Panc1 (cell line): ENCODE results near the gene DNAI2. TPM values are rescaled to one million over a fixed set of nuclear protein-coding genes. Genes with fewer than 3 reads are reported as not detected.

Source experiments
- ATAC-seq: fragments of 200-7000 bp; cut with Tn5 transposase; 2 replicates; pipeline ENCODE4 v1.9.1; 2020; ENCODE audit warnings: mild to moderate bottlenecking, moderate library complexity
- BruUV-seq: library from RNA; stranded (reverse); fragments of 400-500 nt; replicated peaks from 2 replicates; lab custom pipeline; 2021; lab: Mats Ljungman, UMichigan
- CTCF ChIA-PET: fragments of 300-600 bp; sonication (Branson Sonifier 250); formaldehyde crosslinking; loops from one replicate; lab custom pipeline; 2022; ENCODE audit warnings: antibody characterized with exemption; lab: Charles Lee
- POLR2A ChIA-PET: fragments of 300-600 bp; sonication (Branson Sonifier 250); formaldehyde crosslinking; loops from one replicate; lab custom pipeline; 2022; ENCODE audit warnings: antibody characterized with exemption; lab: Charles Lee
- DNase-seq: peaks from one replicate; pipeline ENCODE4 v3.0.0-alpha.2; 2010; ENCODE audit warnings: low read depth, low spot score
- H3K27ac ChIP-seq: 2 replicates; pipeline ENCODE4 v1.5.1; 2011; ENCODE audit warnings: mild to moderate bottlenecking, low read length, inconsistent platforms
- H3K27me3 ChIP-seq: fragments of 200-500 bp; sonication (Bioruptor generic); 2 replicates; pipeline ENCODE4 v1.6.0; 2014; ENCODE audit warnings: low read length, inconsistent platforms; ENCODE audit not compliant: control insufficient read depth, insufficient read depth
- H3K36me3 ChIP-seq: fragments of 200-500 bp; sonication (Bioruptor generic); 2 replicates; pipeline ENCODE4 v1.5.1; 2014; ENCODE audit warnings: inconsistent platforms, mild to moderate bottlenecking, low read length, moderate library complexity; ENCODE audit not compliant: control insufficient read depth, insufficient read depth
- H3K4me1 ChIP-seq: 2 replicates; pipeline ENCODE4 v1.5.1; 2011; ENCODE audit warnings: inconsistent platforms, mild to moderate bottlenecking, low read length, moderate library complexity; ENCODE audit not compliant: control insufficient read depth, insufficient read depth
- H3K4me3 ChIP-seq, 2 experiments: 2 replicates each; pipeline ENCODE4 v1.5.1; 2011 to 2012; ENCODE audit warnings: low read depth in 2 of 2, low read length in 2 of 2, mild to moderate bottlenecking in 2 of 2, inconsistent platforms in 1 of 2, moderate library complexity in 1 of 2
- H3K9me3 ChIP-seq: fragments of 200-500 bp; sonication (Bioruptor generic); 2 replicates; pipeline ENCODE4 v1.5.1; 2014; ENCODE audit warnings: low read depth, mild to moderate bottlenecking, inconsistent platforms, low read length, moderate library complexity; ENCODE audit not compliant: control insufficient read depth, insufficient read depth
- POLR2AphosphoS5 ChIP-seq: IDR thresholded peaks from 2 replicates; pipeline ENCODE4 v1.6.1; 2012; ENCODE audit warnings: mild to moderate bottlenecking, low read depth, low read length, moderate library complexity
- SIN3A ChIP-seq: IDR thresholded peaks from 2 replicates; pipeline ENCODE4 v1.6.1; 2012; ENCODE audit warnings: low read depth, mild to moderate bottlenecking, low read length, moderate library complexity, borderline replicate concordance; ENCODE audit not compliant: insufficient read depth
- TCF7L2 ChIP-seq: IDR thresholded peaks from 2 replicates; pipeline ENCODE4 v1.6.1; 2011; ENCODE audit warnings: mild to moderate bottlenecking, low read depth, low read length, inconsistent platforms
- in situ Hi-C: cut with HindIII; loops from 2 replicates; pipeline ENCODE4 v1.10.0; 2016; ENCODE audit warnings: low sequenced_read_pairs, low pct_unique_long_range_greater_than_20kb
- intact Hi-C: fragments of 100-400 bp; cut with micrococcal nuclease; formaldehyde crosslinking; loops from one replicate; pipeline ENCODE4 v1.10.0; 2022; ENCODE audit not compliant: unreplicated experiment
- total RNA-seq: library from RNA; stranded (reverse); gene quantifications from one replicate; pipeline ENCODE4 v1.2.1, GENCODE V29; 2021; ENCODE audit not compliant: unreplicated experiment
- TF ChIP-seq, protein P1 (sequence below), 2 experiments: IDR thresholded peaks; 2 replicates each; pipeline ENCODE4 v1.6.1; 2011 to 2012; ENCODE audit warnings: low read depth in 2 of 2, control low read depth in 1 of 2, low read length in 1 of 2, mild to moderate bottlenecking in 1 of 2, moderate library complexity in 1 of 2; ENCODE audit not compliant: insufficient read depth in 1 of 2
- TF ChIP-seq, protein P2 (sequence below): fragments of 450-650 bp; IDR thresholded peaks from 2 replicates; pipeline ENCODE4 v1.5.1; 2017; ENCODE audit warnings: mild to moderate bottlenecking

The DNAI2 gene
- total RNA-seq, 1 experiment from 2014 or later, result not detected

DNA sequence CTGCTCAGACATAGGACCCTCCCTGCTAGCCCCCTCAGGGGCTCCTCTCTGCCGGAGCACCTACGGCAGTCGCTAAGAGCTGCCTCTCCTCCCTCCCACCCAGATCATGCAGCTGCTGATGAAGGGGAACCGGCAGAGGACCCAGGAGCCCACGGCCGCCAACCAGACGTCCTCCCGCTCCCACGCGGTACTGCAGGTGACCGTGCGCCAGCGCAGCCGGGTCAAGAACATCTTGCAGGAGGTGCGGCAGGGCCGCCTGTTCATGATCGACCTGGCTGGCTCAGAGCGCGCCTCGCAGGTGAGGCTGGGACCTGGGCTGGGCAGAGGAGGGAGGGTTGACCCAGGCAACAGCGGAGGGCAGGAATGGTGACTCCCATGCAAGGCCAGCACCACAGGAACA, 70.6 kb downstream of the DNAI2 start:
- ATAC-seq, result no peak
- Histone ChIP-seq H3K27ac (no peak overlapping the region), H3K9me3 (no peaks in the 10 kb centered on the region), H3K4me3 (no peak overlapping the region), H3K36me3 (no peaks in the 10 kb centered on the region), H3K4me1 (no peaks in the 10 kb centered on the region), H3K27me3 (no peaks in the 10 kb centered on the region; the same call in 1 of the 2 replicates)
- in situ Hi-C loops (no loop called here), intact Hi-C loops (no loop called here)
- BruUV-seq, result no TSS peak
- CTCF ChIA-PET, result interaction anchor here (0.7 kb wide), 1 partner anchor 12 kb away, joined by 5 read pairs; no protein-coding TSS in a partner anchor
- POLR2A ChIA-PET, result no interaction called here
- TF ChIP-seq, protein P1, sequence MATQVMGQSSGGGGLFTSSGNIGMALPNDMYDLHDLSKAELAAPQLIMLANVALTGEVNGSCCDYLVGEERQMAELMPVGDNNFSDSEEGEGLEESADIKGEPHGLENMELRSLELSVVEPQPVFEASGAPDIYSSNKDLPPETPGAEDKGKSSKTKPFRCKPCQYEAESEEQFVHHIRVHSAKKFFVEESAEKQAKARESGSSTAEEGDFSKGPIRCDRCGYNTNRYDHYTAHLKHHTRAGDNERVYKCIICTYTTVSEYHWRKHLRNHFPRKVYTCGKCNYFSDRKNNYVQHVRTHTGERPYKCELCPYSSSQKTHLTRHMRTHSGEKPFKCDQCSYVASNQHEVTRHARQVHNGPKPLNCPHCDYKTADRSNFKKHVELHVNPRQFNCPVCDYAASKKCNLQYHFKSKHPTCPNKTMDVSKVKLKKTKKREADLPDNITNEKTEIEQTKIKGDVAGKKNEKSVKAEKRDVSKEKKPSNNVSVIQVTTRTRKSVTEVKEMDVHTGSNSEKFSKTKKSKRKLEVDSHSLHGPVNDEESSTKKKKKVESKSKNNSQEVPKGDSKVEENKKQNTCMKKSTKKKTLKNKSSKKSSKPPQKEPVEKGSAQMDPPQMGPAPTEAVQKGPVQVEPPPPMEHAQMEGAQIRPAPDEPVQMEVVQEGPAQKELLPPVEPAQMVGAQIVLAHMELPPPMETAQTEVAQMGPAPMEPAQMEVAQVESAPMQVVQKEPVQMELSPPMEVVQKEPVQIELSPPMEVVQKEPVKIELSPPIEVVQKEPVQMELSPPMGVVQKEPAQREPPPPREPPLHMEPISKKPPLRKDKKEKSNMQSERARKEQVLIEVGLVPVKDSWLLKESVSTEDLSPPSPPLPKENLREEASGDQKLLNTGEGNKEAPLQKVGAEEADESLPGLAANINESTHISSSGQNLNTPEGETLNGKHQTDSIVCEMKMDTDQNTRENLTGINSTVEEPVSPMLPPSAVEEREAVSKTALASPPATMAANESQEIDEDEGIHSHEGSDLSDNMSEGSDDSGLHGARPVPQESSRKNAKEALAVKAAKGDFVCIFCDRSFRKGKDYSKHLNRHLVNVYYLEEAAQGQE (IDR thresholded peaks at IDR 0.05; ENCODE audit: insufficient read depth in 1 of 2, low read depth in 2 of 2, low read length in 1 of 2), result no peak
- no peak for TF ChIP-seq SIN3A
- TF ChIP-seq, protein P2, sequence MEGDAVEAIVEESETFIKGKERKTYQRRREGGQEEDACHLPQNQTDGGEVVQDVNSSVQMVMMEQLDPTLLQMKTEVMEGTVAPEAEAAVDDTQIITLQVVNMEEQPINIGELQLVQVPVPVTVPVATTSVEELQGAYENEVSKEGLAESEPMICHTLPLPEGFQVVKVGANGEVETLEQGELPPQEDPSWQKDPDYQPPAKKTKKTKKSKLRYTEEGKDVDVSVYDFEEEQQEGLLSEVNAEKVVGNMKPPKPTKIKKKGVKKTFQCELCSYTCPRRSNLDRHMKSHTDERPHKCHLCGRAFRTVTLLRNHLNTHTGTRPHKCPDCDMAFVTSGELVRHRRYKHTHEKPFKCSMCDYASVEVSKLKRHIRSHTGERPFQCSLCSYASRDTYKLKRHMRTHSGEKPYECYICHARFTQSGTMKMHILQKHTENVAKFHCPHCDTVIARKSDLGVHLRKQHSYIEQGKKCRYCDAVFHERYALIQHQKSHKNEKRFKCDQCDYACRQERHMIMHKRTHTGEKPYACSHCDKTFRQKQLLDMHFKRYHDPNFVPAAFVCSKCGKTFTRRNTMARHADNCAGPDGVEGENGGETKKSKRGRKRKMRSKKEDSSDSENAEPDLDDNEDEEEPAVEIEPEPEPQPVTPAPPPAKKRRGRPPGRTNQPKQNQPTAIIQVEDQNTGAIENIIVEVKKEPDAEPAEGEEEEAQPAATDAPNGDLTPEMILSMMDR, result no peak
- TF ChIP-seq POLR2AphosphoS5, result no peak
- TF ChIP-seq TCF7L2, result no peak
- no peak for DNase-seq

DNA sequence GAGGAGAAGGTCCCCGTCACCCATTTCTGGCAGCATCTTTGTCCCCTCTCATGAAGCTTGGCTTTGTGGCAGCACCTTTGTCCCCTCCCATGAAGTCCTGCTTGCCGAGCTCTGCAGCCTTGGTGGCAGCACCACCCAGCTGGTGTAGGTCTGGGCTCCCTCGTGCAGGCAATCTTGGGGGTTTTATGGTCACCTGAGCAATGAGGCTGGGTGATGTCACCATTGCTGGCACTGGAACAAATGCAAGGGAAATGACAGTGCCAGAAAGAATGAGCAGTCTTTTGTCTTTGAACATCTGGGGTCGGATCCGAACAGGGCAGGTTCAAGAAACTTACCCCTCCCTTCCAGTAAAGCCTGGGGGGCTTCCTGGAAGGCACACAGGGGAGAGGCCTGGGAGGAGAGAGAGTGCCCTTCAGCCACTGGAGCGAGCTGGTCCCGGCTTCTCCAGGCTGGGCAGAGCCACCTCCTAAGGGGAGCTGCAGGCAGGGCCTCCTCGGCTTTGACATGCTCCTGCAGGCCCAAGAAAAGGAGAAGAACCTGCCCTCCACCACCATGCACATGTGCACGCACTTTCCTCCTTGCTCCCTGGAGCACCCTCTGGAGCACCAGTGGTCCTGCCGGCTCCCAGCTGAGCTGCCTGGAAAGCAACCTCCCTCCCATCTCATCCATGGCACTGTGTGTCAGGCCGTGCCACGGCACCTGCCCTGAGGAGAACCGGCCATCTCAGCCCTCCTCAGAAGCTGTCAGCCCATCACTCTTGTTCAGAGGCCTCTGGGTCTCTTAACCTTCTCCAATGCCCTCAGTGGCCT, 71.6 kb downstream of the DNAI2 start:
- H3K4me3 ChIP-seq, result no peak overlapping the region
- intact Hi-C loops, result no loop called here
- no peak; the same call in 1 of the 2 replicates for ATAC-seq

More for the DNA sequence above, 71.6 kb downstream of the DNAI2 start:
- ChIA-PET POLR2A (no interaction called here), CTCF (interaction anchor here (0.5 kb wide), 1 partner anchor 40 kb away, joined by 4 read pairs; no protein-coding TSS in a partner anchor)
- Histone ChIP-seq H3K27ac (no peak overlapping the region), H3K27me3 (no peaks in the 10 kb centered on the region; the same call in 1 of the 2 replicates), H3K4me1 (no peaks in the 10 kb centered on the region), H3K36me3 (no peaks in the 10 kb centered on the region), H3K9me3 (no peaks in the 10 kb centered on the region)
- no peak for DNase-seq
- TF ChIP-seq SIN3A (no peak), TCF7L2 (no peak), POLR2AphosphoS5 (no peak)
- TF ChIP-seq, protein P2, result no peak
- TF ChIP-seq, protein P1 (IDR thresholded peaks at IDR 0.05; ENCODE audit: insufficient read depth in 1 of 2, low read depth in 2 of 2, low read length in 1 of 2), result no peak
- in situ Hi-C loops, result no loop called here
- BruUV-seq, result no TSS peak
